SIG-M5 treated with dmso at 0.1 percent for 504 hours (cell line): ENCODE measurements around the gene IFT43.

Experiments
- DNase-seq: peaks from one replicate; lab custom pipeline; 2025; ENCODE audit not compliant: unreplicated experiment; lab: John Stamatoyannopoulos, UW

The IFT43 gene

GRCh38 chr14:75979648-75980565, 5.7 kb upstream of the IFT43 start:
- no peak for DNase-seq

GRCh38 chr14:75980856-75981255, 4.7 kb upstream of the IFT43 start:
- DNase-seq: peak; percentile 4

- peak; percentile 23 for DNase-seq
These were observed 3.9 kb upstream of the IFT43 start, which contains the start of gene TGFB3 for GRCh38 chr14:75981426-75982265. TSS of gene TGFB3 (minus strand) at chr14:75981995. CDS start at chr14:75980893, 1,102 bp downstream.

- peak; percentile 69 for DNase-seq
These were observed 3.1 kb upstream of the IFT43 start for GRCh38 chr14:75982266-75983018.

- DNase-seq: no peak
These were observed 2.6 kb upstream of the IFT43 start for GRCh38 chr14:75983019-75983358.

GRCh38 chr14:75984674-75985073, 889 bp upstream of the IFT43 start:
- no peak for DNase-seq

GRCh38 chr14:75986439-75986765, 839 bp downstream of the IFT43 start:
- no peak for DNase-seq

- peak; percentile 7 for DNase-seq
These were observed 1.8 kb downstream of the IFT43 start for GRCh38 chr14:75987201-75987970.

GRCh38 chr14:75989134-75989533, 3.6 kb downstream of the IFT43 start:
- no peak for DNase-seq

- no peak for DNase-seq
These were observed 4.7 kb downstream of the IFT43 start for GRCh38 chr14:75990297-75990696.

GRCh38 chr14:75991753-75992152, 6.2 kb downstream of the IFT43 start:
- DNase-seq: no peak

- DNase-seq: no peak
These were observed 8.0 kb downstream of the IFT43 start for GRCh38 chr14:75993567-75994041.

- no peak for DNase-seq
These were observed 9.9 kb downstream of the IFT43 start for GRCh38 chr14:75995372-75996041.

GRCh38 chr14:75996488-75996887, 10.9 kb downstream of the IFT43 start:
- DNase-seq: no peak

- no peak for DNase-seq
These were observed 14.1 kb downstream of the IFT43 start for GRCh38 chr14:75999511-76000190.

GRCh38 chr14:76002383-76002782, 16.8 kb downstream of the IFT43 start:
- no peak for DNase-seq

GRCh38 chr14:76006253-76006652, 20.7 kb downstream of the IFT43 start:
- no peak for DNase-seq

- DNase-seq: no peak
These were observed 21.8 kb downstream of the IFT43 start for GRCh38 chr14:76007379-76007778.

- no peak for DNase-seq
These were observed 22.3 kb downstream of the IFT43 start for GRCh38 chr14:76007852-76008251.
